Right kidney (tissue), 1 donor: Measurements from ENCODE around the gene PDCD11.
A peak's percentile ranks its signal among the peaks of the same experiment; 100 is the strongest.
"Not testable (repeated sequence)": the region's sequence is repeated elsewhere in the genome, so short reads cannot be mapped to it uniquely, and the experiment has no call there.

Experiments
- DNase-seq: peaks from one replicate; pipeline ENCODE4 v3.0.0-alpha.2; 2016

PDCD11 gene

DNA sequence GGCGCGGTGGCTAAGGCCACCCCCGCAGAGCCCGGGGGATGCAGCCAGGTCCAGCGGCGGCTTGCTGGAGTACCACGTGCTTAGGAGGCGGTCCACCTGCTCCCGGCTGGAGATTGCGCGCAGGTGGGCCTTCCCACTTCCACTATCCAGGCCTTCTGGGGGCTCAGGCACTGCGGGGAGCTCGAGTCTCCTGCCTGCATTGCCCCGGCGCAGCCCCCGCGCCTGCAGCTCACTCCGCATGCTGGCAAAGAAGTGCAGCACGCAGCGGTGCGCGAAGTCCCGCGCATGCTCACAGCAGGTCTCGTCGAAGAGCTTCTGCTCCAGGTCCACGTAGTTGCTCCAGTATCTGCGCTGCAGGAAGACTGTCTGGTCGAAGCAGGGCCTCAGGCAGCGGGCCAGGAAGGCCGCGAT, 76.8 kb downstream of the PDCD11 start:
- no peak for DNase-seq

DNA sequence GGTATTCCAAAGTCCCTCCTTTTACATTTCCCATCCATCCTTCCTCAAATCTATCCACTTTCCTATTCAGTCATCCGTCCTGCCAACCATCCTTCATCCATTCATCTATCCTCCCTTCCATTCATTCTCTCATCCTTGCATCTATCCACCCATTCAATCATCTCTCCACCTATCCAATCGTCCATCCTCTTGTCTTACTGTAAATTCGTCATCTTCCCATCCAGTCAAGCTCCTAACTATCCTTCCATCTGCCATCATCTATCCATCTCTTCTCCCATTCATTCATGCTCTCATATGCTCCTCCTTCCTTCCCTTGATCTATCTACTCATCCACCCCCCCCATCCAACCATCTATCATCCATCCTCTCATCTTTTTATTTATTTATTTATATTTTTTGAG, 77.7 kb downstream of the PDCD11 start:
- DNase-seq = no peak

DNA sequence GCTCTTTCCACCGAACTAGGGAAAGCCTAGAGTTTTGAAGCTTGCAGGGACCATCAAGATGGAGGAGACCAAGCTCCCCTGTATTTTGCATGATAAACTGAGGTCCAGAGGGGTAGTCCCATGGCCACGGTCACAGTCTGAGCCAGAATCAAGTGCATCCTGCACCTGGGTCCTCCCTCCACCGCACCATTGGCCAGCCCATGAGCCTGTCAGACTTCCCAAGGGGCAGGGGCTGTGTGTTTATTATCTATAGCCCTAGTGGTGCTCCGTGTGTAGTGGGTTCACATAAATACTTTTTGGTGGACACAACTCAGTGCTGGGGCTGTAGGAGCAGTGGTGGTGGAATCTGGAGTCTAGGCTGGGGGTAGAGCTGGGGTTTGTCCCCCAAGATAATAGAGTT, 79.0 kb downstream of the PDCD11 start:
- no peak for DNase-seq

DNA sequence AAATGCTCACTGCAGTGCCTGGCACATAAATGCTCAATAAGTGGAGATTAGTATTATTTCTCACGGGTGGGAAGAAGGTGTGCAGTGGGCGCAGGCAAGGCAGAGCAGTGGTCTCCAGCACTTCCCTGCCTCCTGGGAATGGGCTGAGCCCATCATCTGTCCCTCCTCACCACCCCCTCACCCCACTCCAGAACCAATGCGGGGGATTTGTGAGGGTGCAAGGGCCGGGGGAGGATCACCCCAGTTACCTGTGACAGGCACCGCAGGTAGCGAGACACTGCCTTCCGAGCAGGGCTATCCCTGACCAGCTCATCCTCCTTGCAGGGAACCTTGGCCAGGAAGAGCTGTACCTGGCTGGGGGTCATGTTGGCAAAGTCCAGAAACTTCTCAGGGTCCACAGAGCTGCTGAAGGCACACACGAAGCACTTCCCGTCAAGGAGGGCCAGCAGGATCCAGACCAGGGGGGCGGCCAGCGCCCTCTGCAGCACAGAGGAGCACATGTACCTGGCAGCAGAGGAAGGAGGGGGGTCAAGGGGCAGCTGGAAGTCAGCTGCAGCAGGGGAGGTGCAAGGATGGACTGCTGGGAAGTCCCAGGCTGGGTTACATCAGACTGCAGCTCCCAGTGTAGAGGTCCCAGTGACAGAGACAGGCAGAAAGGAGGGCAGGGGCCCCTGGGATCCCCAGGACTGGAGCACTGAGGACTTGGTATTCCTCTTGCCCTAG, 79.8 kb downstream of the PDCD11 start:
- DNase-seq = no peak

DNA sequence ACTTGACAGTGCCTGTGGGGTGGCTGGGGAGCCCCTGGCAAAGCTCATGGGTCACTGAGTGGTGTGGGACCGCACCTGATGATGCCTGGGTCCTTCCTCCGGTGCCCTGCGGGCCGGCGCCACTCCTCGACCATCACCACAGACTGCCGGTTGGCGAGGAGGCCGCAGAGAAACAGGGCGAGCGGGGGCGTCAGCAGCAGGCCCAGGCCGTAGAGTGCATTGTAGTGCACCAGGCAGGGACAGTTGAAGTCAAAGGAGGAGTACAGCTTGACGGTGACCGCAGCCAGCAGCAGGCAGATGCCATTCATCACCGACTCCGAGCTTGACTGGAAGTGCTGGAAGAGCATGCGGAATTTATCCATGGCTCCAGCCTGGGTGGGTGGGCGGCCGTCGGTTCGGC, 82.2 kb downstream of the PDCD11 start:
- DNase-seq = no peak

GRCh38 chr10:103479135-103479534, 82.7 kb downstream of the PDCD11 start, which contains the start of gene CALHM3:
Gene CALHM3 (minus strand): TSS chr10:103479240. CDS start chr10:103479032, 208 bp downstream.
- no peak for DNase-seq

GRCh38 chr10:103480521-103480920, 84.1 kb downstream of the PDCD11 start:
- DNase-seq = no peak

GRCh38 chr10:103481974-103482531, 85.6 kb downstream of the PDCD11 start:
- DNase-seq = no peak

DNA sequence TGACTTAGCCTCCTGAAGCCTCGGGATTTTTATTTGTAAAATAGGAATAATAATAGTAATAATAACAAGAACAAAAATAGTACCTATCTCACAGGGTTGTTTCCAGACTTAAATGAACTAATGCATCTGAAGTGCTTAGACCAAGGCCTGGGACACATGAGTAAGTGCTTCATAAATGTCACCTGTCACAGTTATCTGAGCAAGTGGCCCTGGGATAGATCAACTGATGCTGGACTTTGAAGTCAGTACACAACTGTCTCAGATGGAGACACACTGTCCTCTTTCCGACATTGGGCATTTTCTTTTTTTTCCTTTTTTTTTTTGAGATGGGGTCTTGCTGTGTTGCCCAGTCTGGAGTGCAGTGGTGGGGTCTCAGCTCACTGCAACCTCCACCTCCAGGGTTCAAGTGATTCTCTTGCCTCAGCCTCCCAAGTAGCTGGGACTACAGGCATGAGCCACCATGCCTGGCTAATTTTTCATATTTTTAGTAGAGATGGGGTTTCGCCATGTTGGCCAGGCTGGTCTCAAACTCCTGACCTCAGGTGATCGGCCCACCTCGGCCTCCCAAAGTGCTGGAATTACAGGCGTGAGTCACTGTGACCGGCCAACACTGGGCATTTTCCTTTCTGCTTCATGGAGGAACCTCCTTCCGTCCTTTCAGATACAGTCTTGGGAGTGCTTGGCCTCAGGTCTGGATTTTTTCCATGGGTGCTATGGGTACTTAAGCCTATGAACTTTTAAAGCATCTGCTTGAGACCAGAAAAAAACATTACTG, 90.4 kb downstream of the PDCD11 start:
- not testable (repeated sequence) for DNase-seq

GRCh38 chr10:103487410-103487708, 90.9 kb downstream of the PDCD11 start:
- DNase-seq = no peak

DNA sequence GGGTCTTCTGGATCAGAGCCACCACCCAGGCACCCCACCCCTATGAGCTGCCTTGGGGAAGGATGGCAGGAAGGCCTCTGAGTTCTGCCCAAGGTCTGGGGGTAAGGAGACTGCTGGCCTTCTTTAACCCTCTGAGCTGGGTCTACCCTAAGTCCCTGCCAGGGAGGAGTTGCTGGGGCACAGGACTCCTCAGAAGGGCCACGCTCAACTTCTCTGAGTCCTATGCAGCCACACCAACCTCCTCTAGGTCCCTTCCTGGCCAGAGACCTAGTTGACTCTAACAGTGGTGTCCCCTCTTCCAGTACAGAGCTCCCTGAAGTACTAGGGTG, 94.5 kb downstream of the PDCD11 start:
- no peak for DNase-seq

DNA sequence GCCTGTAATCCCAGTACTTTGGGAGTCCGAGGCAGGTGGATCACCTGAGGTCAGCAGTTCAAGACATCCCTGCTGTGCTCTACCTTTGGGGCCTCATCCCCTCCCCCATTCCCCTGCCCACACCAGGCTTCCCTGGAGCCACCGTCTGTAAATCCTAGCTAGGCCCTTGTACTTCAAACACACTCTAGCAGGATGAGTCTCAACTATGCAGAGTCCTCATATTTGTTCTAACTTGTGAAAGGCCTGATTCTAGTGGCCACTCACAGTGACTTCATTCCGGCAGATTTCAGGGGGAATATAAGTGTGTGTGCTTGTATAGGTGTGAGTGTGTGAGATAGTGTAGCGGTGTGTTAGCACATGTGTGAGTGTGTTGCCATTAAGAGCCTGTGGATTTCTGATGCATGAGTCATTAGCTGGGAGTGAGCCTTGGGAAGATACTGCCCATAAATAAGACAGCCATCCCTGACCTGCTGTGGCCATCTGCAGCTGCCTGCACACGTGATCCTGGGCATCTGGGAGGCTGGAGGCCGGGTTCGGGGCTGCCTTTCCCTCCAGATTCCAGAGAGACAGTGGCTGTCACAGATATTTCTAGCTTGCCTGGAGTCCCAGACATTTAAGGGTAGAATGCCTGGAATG, 95.4 kb downstream of the PDCD11 start:
- peak; percentile 36 for DNase-seq

DNA sequence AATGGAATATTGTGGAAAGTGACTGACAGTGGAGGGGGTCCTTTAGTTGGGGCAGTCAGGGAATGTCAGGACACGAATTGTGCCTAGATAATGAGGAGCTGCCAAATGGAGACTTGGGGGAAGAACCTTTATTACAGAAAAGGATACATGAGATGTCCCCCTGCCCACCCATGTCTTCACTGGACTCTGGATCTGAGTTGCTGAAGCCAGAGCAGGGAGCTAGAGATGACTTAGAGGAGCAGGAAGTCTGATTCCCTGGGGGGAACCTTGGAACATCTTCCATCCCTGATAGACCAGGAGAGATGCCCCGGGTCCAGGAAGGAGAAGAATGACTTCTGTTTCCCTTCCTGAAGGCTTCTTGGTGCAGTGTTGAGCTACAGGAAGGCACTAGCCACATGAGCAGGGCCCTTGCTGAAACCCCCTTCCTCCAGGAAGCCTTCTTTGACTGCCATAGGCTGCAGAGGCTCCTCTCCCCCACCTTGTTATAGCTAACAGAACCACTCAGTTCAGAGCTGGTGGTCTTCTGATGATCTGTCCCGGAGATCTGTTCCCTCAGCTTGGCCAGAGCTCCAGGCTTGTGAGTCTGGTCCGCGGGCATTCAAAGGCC, 96.3 kb downstream of the PDCD11 start:
- no peak for DNase-seq

DNA sequence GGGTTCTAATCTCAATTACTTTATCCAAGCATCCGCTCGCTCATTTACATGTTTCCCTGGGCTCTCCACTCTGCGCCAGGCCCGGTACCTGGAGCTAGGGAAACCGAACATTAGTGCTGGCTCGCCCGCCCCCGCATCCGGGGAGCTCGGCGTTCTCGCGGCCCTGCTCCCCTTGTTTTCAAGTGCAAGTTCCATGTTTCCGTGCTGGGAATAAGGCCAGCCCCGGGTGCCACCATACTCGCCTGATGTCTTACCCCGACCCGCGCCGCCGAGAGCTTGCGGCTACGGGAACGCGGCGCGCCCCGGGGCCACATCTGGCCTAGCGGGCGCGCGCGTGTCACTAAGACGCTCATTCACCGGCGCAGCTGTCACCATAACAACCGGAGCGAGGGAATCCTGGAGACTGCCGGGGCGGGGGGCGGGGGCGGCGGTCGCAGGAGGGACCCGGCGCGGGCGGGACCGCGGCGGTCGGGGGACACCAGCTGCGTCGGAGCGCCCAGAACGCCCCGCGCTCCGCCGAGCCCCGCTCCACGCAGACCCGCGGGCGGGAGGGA, 97.0 kb downstream of the PDCD11 start, which contains the start of gene NEURL1:
TSS of gene NEURL1 (plus strand) at position 344 of the 554 bp plus-strand sequence. CDS start 683 bp downstream, outside the sequence.
- DNase-seq = peak; percentile 64

DNA sequence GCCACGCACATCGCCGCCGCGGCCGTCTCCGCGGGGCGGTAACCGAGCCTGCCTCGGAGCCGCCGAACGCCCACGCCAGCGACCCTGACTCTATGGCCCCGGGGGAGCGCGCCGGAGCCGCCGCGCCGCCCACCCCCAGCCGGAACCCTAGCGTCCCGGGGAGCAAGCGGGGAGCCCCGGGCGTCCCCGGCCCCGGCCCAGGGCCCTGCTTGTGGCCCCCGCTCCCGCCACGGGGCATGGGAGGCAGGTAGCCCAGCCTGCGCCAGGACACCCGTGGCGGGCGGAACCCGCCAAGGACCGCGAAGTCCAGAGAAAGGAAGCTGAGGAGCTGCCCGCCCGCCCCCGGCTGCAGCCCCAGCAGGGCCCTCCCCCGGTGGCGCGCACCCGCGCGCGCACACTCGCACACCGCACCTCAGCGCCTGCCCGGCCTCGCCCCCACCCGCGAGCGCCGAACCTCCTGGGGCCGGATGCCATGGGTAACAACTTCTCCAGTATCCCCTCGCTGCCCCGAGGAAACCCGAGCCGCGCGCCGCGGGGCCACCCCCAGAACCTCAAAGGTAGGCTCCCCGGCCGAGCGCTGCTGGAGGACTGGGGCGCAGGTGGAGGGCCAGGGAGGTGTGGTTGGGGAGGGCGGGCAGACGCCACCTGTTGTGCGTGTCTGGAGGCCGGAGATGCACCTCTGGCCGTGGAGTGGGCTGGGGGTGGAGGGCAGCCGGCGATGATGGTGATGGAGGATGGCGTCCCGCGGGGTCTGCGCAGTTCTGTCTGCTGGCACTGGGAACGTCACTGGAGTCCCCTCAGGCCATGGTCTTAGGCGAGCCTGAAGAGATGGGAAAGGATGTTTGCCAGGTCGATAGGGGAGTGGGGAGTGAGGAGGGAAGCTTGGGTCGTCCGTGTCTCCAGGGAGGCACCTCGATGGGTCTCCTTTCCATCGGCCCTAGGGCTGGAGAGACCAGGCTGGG, 97.8 kb downstream of the PDCD11 start:
- DNase-seq = peak; percentile 47

DNA sequence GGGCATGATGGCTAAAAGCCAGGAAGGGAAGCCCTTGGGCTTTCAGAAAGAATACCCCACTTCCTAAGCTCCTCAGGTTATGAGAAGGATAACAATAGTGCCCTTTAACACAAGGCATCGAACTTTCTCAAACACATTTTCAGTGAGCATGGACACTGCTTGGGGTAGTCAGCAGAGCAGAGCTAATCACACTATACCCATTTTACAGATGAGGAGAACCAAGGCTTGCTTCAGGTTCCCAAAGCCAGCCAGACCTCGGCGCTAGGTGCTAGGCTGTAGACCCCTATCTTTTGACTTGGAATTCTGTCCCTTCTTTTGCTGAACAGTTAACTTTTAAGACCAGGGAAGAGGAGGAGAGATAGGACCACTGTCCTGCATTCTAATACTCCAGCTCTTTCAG, 98.9 kb downstream of the PDCD11 start:
- DNase-seq = no peak
